ENCODE data around the gene SLC19A1.
"Not testable (repeated sequence)": the region's sequence is repeated elsewhere in the genome, so short reads cannot be mapped to it uniquely, and the experiment has no call there.

Gene SLC19A1

GRCh38 chr21:45575304-45575992 is 33.2 kb upstream of the SLC19A1 start:
- FAIRE-seq (no peak), DNase-seq (ENCODE audit: insufficient read length) (no peak)
- TF ChIP-seq POLR2A (IDR thresholded peaks at IDR 0.05; ENCODE audit: low read depth, low read length) (no peak), TAF1 (IDR thresholded peaks at IDR 0.05; ENCODE audit: borderline replicate concordance, low read depth, low read length) (no peak), POLR2AphosphoS5 (IDR thresholded peaks at IDR 0.05; ENCODE audit: low read depth, low read length) (no peak)

DNA sequence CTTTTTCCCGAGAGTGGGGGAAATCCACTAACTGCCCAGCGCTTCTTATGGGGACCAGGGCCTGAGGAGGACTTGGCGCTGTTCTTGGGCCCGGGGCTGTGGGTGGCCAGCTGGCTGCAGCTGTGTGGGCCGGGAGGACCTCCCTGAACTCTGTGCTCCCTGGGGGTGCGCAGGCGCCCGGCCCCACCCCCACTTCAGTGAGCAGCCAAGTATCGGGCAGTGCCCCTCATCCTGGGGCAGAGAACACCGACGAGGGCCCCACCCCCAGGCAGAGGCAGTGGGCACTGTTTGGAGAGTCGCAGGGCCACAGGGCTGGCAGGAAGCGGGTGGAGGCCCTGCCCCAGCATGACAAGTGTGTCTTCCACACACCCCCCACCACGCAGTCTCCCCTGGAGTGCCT is 32.5 kb upstream of the SLC19A1 start:
- no peak for DNase-seq (ENCODE audit: insufficient read length)
- TF ChIP-seq TAF1 (IDR thresholded peaks at IDR 0.05; ENCODE audit: borderline replicate concordance, low read depth, low read length) (no peak), POLR2A (IDR thresholded peaks at IDR 0.05; ENCODE audit: low read depth, low read length) (no peak)
- FAIRE-seq, result no peak

- DNase-seq (ENCODE audit: insufficient read length), result no peak
- no peak for FAIRE-seq
- TF ChIP-seq POLR2AphosphoS5 (IDR thresholded peaks at IDR 0.05; ENCODE audit: low read depth, low read length) (no peak), POLR2A (IDR thresholded peaks at IDR 0.05; ENCODE audit: low read depth, low read length) (no peak), TAF1 (IDR thresholded peaks at IDR 0.05; ENCODE audit: borderline replicate concordance, low read depth, low read length) (no peak)
Measured at GRCh38 chr21:45574081-45574501, 31.9 kb upstream of the SLC19A1 start.

DNA sequence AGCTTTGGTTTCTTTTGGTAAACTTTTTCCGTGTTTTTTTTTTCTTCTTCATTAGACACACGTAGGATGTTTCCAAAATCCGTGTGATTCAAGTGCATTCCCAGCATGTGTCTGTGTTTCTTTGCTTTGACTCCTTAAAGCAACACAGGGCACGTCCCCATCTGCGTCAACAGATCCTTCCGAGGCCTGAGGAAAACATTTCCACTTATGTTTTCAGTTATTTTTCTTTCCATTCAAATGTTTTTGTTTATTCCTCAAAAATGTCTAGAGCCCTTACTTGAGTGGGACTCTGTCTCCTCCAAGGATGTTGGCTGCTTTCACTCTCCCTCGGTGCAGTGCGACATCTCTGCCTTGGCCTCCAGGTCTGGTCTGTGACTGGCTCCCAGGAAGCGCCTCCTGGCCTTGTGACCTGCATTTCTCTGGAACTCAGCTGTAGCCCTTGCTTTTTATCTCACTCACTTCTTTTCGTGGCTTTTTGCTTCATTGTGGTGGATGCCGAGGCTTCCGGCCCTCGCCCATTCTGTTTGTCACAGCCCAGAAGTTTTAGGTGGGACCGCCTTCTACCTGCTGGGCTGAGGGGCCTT is 31.3 kb upstream of the SLC19A1 start:
- no peak for TF ChIP-seq POLR2A (IDR thresholded peaks at IDR 0.05; ENCODE audit: low read depth, low read length)
- TF ChIP-seq POLR2AphosphoS5 (IDR thresholded peaks at IDR 0.05; ENCODE audit: low read depth, low read length), result no peak
- TF ChIP-seq TAF1 (IDR thresholded peaks at IDR 0.05; ENCODE audit: borderline replicate concordance, low read depth, low read length), result no peak
- no peak for FAIRE-seq
- DNase-seq (ENCODE audit: insufficient read length), result no peak

GRCh38 chr21:45572783-45573451 is 30.7 kb upstream of the SLC19A1 start:
- no peak for FAIRE-seq
- no peak for DNase-seq (ENCODE audit: insufficient read length)
- no peak for TF ChIP-seq POLR2AphosphoS5 (IDR thresholded peaks at IDR 0.05; ENCODE audit: low read depth, low read length)
- no peak for TF ChIP-seq TAF1 (IDR thresholded peaks at IDR 0.05; ENCODE audit: borderline replicate concordance, low read depth, low read length)
- no peak for TF ChIP-seq POLR2A (IDR thresholded peaks at IDR 0.05; ENCODE audit: low read depth, low read length)

DNA sequence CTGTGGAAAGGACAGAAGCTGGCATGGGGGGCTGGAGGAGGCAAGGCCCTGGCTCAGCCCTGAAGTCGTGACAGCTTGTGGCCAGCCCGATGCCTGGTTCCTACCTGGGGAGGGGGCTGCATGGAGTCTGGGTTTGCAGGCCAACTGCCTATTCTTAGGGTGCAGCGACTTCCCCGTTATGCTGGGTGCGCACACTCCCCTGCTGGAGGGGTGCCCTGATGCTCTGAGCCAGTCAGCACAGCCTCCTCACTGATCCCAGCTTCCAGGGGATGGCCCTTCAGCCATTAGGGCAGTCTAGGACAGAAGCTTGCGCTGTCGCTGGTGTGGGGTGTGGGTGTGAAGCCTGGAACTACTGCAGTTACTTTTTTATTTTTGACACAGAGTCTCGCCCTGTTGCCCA is 30.0 kb upstream of the SLC19A1 start:
- DNase-seq (ENCODE audit: insufficient read length) (no peak), FAIRE-seq (no peak)
- no peak for TF ChIP-seq TAF1 (IDR thresholded peaks at IDR 0.05; ENCODE audit: borderline replicate concordance, low read depth, low read length)
- no peak for TF ChIP-seq POLR2A (IDR thresholded peaks at IDR 0.05; ENCODE audit: low read depth, low read length)
- no peak for TF ChIP-seq POLR2AphosphoS5 (IDR thresholded peaks at IDR 0.05; ENCODE audit: low read depth, low read length)

DNA sequence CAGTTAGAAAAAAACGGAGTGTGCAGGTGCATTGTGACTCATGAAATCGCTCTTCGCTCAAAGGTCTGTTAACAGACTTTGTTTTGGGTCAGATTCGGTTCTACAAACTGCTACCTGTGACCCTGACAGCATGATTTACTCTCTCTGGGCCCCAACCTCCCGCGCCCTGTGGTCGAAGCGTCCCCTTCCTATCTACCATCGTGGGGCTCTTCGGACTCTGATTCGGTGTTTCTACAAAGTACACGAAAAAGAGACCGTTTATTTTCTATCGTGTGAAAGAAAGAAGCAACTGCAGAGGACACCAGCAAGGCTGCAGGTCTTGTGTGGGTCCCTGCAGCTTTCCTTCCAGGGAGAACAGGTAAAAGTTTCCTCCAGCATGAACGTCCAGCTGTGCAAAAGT is 29.4 kb upstream of the SLC19A1 start:
- TF ChIP-seq POLR2A (IDR thresholded peaks at IDR 0.05; ENCODE audit: low read depth, low read length) (no peak), POLR2AphosphoS5 (IDR thresholded peaks at IDR 0.05; ENCODE audit: low read depth, low read length) (no peak), TAF1 (IDR thresholded peaks at IDR 0.05; ENCODE audit: borderline replicate concordance, low read depth, low read length) (no peak)
- FAIRE-seq (no peak), DNase-seq (ENCODE audit: insufficient read length) (no peak)

- TF ChIP-seq POLR2AphosphoS5 (IDR thresholded peaks at IDR 0.05; ENCODE audit: low read depth, low read length), result no peak
- TF ChIP-seq POLR2A (IDR thresholded peaks at IDR 0.05; ENCODE audit: low read depth, low read length), result no peak
- TF ChIP-seq TAF1 (IDR thresholded peaks at IDR 0.05; ENCODE audit: borderline replicate concordance, low read depth, low read length), result no peak
- FAIRE-seq (no peak), DNase-seq (ENCODE audit: insufficient read length) (no peak)
Measured at GRCh38 chr21:45570826-45571601, 28.8 kb upstream of the SLC19A1 start.

- DNase-seq (ENCODE audit: insufficient read length), result no peak
- TF ChIP-seq TAF1 (IDR thresholded peaks at IDR 0.05; ENCODE audit: borderline replicate concordance, low read depth, low read length) (no peak), POLR2A (IDR thresholded peaks at IDR 0.05; ENCODE audit: low read depth, low read length) (no peak), POLR2AphosphoS5 (IDR thresholded peaks at IDR 0.05; ENCODE audit: low read depth, low read length) (no peak)
- FAIRE-seq, result no peak
Measured at GRCh38 chr21:45570071-45570470, 27.8 kb upstream of the SLC19A1 start.

- TF ChIP-seq POLR2AphosphoS5 (IDR thresholded peaks at IDR 0.05; ENCODE audit: low read depth, low read length) (no peak), TAF1 (IDR thresholded peaks at IDR 0.05; ENCODE audit: borderline replicate concordance, low read depth, low read length) (no peak), POLR2A (IDR thresholded peaks at IDR 0.05; ENCODE audit: low read depth, low read length) (no peak)
- FAIRE-seq (no peak), DNase-seq (ENCODE audit: insufficient read length) (no peak)
Measured at GRCh38 chr21:45568383-45568782, 26.1 kb upstream of the SLC19A1 start.

GRCh38 chr21:45564137-45564536 is 21.9 kb upstream of the SLC19A1 start:
- not testable (repeated sequence) for DNase-seq (ENCODE audit: insufficient read length); FAIRE-seq
